H54 (cell line): ENCODE data around the gene PCA3.
A peak's percentile ranks its signal among the peaks of the same experiment; 100 is the strongest.

Experiments used
- DNase-seq: peaks from one replicate; pipeline ENCODE4 v3.0.0; 2011; ENCODE audit warnings: low spot score, mixed read lengths; ENCODE audit not compliant: insufficient read length
- FAIRE-seq: peaks from 3 replicates; lab custom pipeline; 2011; peaks lifted over from hg19 to GRCh38; lab: Jason Lieb, UNC
- POLR2A ChIP-seq: IDR thresholded peaks from 2 replicates; pipeline ENCODE4 v1.6.1; 2011; ENCODE audit warnings: low read depth, mild to moderate bottlenecking, low read length

Gene PCA3

DNA sequence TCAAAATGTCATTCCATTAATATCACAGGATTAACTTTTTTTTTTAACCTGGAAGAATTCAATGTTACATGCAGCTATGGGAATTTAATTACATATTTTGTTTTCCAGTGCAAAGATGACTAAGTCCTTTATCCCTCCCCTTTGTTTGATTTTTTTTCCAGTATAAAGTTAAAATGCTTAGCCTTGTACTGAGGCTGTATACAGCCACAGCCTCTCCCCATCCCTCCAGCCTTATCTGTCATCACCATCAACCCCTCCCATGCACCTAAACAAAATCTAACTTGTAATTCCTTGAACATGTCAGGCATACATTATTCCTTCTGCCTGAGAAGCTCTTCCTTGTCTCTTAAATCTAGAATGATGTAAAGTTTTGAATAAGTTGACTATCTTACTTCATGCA, 20.6 kb downstream of the PCA3 start:
- no peak for TF ChIP-seq POLR2A
- DNase-seq (no peak), FAIRE-seq (no peak)

DNA sequence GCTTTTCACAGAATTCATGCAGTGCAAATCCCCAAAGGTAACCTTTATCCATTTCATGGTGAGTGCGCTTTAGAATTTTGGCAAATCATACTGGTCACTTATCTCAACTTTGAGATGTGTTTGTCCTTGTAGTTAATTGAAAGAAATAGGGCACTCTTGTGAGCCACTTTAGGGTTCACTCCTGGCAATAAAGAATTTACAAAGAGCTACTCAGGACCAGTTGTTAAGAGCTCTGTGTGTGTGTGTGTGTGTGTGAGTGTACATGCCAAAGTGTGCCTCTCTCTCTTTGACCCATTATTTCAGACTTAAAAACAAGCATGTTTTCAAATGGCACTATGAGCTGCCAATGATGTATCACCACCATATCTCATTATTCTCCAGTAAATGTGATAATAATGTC, 21.3 kb downstream of the PCA3 start:
- DNase-seq (no peak), FAIRE-seq (no peak)
- TF ChIP-seq POLR2A, result no peak

DNA sequence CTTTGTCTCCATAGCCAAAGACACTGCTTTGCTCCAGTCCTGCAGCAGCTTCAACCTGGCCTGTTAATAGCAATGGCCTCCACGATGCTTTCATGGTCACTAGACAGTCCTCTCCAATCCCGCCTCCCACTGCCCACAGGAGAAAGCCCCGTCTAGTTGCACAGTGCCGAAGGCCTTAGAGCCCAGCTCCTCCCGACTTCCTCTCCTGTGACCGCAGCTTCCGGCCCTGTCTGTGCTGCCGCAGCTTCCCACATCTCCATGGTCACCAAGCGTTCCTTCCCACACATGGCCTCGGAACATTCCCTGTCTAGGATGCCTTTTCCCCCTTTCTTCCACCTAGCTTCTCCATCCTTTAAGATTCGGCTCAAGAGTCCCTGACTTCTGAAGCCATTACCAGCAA, 23.4 kb downstream of the PCA3 start:
- no peak for DNase-seq

DNA sequence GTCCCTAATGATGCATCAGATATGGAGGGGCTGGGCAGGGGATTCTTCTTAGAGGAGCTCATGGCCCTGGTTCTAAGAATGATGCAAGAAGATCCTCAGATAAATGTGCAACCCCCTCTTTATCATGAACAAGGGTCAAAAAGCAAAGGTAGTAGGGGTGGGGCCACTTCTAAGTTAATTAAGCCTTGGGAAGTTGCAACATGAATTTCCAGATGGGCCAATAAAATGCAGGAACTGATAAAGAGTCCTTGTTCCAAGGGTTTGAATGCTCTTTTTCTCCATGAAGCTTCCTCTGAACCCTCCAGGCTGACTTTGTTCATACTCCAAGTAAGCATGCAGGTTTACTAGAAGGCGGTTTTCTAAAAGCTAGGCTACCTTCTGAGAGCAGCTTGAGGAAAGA, 25.6 kb downstream of the PCA3 start:
- TF ChIP-seq POLR2A, result no peak
- FAIRE-seq (no peak), DNase-seq (no peak)

More for the DNA sequence above, 23.4 kb downstream of the PCA3 start:
- no peak for TF ChIP-seq POLR2A
- no peak for FAIRE-seq

DNA sequence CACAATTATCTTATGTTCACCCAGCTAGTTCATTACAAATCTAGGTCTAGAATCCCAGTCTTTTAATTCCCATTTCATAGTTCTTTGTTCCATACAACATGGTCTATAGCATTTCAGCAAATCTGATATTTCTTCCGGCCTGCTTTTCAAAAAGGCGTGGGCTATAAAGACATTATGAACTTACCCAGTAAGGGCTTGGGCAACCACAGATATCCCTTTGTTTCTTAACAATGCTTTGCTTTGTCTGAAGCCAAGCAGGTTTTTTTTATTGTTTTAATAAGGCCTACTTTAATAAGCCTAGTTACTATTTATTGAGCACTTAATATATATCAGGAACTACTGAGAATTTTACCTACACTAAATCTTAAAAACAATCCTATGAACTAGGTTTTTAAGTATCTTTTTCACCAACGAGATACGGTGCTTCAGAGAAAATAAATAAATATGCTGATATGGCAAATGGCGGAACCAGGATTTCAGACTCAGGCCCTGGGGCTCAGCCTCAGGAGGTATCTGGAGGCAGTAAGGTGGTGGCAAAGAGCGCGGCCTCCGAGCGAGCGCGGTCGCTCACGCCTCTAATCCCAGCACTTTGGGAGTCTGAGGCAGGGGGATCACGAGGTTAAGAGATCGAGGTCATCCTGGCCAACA, 29.7 kb downstream of the PCA3 start:
- TF ChIP-seq POLR2A, result no peak
- DNase-seq, result no peak
- FAIRE-seq, result no peak

DNA sequence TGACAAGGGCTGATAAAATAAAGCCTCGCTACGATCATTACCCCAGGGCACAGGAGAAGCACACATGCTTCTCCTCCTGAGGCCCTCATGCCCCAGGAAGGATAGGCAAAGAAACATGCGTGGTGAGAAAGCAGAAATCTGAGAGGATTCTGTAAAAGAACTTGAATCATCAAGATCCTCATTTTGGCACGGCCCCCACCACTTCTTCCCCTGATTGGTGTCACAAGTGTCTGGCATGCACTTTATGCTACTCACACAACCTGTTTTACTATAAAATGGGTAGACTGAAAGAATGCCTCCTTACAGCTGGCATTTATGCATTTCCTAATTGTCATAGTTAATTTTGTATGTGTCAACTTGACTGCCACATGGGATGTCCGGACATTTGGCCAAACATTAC, 32.1 kb downstream of the PCA3 start:
- no peak for TF ChIP-seq POLR2A
- no peak for FAIRE-seq
- DNase-seq, result no peak

DNA sequence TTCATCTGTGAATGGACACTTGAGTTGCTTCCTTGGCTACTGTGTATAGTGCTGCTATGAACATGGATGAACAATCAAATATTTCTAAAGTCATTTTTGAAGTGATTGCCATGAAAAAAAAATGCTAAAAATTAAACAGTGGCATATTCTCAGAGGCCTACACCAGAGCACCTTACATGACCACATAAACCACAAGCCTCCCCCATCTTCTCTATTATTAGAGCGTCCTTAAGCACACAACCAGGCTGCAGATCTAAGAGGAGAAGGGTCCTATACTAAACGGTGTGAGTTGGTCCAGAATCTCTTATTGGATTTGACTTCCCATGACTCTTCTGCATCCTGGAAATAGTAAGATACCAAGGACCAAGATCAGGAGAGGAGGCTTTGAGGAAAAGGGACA, 34.3 kb downstream of the PCA3 start:
- FAIRE-seq (peak; percentile 48), DNase-seq (no peak)
- TF ChIP-seq POLR2A, result no peak

DNA sequence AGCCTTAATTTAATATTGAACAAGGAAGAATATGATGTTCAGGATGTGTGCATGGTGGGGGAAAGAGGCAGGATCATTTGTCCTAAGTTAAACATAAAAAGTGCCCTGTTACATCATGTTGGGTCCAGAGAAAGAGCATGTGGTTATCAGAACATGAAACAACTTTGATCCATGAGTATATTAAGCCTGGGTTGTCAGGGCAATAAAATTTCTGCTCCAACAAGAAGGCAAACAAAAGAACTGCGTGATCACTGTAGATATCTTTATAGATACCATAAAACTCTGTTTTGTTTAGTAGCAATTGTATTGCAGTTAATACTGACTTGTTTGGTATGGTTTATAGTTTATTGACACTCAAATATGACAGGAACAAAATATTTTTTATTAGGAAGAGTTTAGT, 35.2 kb downstream of the PCA3 start:
- DNase-seq (no peak), FAIRE-seq (no peak)
- TF ChIP-seq POLR2A, result no peak

DNA sequence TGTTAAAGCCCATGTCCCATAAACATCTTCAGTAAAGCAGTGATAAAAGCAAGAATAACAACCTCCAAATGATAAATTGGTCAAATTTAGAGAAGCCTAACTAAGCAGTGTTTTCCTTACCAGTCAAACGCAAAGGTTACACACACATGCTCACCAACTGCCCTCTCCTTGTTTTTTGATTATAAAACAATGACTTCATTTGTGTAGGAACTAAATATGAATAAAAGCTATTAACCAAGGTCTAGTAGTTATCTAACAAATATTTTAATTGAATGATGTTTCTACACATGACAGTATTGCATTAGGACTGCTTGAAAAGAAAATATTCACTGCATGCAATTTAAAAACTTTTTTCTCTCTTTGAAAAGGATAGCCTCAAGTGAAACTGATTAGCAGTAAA, 36.7 kb downstream of the PCA3 start:
- DNase-seq (no peak), FAIRE-seq (no peak)
- TF ChIP-seq POLR2A, result no peak

DNA sequence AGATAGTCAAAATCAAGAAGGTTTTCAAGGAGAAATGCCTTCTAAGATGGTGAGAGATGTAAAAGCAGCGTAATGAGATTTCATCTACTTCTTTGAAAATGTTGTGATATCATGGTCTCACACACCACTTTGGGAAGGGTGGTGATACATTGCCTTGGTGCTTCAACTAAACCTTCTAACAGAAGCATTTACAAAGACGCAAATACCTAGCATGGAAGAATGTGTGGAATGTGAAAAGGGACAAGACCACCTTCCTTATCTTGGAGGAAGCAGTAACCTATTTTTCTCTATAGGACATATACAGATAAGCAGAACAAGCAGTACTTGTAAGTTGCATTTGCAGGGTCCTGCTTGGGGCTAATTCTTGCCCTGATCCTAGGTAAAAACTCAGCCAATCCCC, 38.8 kb downstream of the PCA3 start:
- DNase-seq, result no peak
- no peak for TF ChIP-seq POLR2A
- FAIRE-seq, result no peak

DNA sequence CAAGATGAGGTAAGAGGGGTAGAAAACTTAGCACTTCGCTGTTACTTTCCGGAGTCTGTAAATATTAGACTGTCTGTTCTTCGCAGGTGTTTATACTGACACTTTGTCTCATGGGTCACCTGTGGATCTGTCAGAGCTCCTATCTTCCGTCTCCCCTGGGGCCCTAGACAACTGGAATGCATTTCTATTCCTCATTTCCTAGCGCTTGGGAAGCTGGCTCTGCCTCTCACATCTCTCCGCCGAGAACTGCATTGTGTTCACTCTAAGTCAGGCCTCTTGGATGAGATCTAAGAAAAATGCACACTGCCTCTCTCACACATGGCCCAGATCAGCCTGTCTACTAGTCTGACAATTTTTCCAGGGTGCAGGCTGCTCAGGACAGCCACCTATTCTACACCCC, 39.5 kb downstream of the PCA3 start:
- DNase-seq, result no peak
- FAIRE-seq, result no peak
- TF ChIP-seq POLR2A, result no peak

DNA sequence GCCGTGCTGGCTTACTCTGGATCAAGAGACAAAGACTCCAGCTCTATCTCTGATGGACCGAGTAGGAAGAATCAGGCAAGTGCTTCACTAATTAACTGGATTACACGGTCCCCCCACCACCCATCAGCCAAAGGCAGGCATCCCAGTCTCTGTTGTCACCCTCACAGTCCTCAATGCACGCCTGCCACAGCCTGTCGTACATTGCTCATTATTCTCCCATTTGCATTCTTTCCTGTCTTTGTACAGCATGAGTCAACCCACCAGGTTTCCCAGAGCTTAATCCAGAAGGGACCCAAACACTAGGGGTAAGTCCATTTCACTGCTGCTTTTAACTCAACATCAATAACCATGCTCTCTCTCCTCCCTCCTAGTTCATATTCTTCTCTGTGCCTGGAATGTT, 44.4 kb downstream of the PCA3 start:
- FAIRE-seq (no peak), DNase-seq (no peak)
- no peak for TF ChIP-seq POLR2A

DNA sequence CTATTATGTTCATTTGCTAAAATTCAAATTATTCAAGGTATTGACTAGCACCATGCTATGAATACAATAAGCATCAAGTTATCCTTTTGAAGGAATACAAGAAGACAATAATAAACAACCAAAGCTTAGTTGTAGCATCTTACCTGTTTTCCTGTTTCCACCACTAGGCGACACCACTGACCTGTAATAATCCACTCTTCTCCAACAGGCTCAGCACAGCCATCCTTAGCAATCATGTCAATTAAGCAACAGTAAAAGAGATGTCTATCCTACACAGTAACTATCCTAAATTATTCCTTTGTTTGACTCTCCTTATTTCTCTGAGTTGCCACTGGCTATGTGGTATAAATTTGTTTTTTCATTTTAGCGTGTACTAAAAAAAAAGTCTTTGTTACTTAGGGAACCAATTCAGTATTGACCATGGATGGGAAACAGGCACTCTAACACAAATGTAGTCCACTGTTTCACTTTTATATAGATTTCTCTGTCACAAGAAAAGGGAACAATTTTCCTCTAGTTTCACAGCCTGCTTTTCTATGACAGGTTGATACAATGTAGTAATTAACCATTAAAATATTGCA, 46.2 kb downstream of the PCA3 start:
- no peak for TF ChIP-seq POLR2A
- peak; percentile 98 for FAIRE-seq
- DNase-seq, result no peak

DNA sequence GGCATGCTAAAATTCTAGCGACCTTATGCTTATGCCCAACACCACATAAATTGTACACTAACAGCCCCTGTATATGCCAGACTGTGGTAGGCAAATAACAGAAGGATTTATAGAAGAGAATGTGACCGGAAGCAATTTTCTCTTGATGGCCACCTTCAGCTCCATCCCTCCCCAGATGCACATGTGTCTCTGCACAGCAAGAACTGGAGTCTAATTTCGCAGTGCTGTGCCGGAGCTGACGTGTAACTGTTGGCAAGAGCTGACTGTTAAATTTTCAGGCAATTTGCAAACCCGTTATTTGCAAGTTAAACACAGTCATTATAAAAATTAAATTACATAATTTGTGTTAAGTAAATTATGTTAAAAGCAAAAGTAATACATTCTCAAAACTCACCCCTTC, 48.4 kb downstream of the PCA3 start:
- DNase-seq (no peak), FAIRE-seq (no peak)
- TF ChIP-seq POLR2A, result no peak

DNA sequence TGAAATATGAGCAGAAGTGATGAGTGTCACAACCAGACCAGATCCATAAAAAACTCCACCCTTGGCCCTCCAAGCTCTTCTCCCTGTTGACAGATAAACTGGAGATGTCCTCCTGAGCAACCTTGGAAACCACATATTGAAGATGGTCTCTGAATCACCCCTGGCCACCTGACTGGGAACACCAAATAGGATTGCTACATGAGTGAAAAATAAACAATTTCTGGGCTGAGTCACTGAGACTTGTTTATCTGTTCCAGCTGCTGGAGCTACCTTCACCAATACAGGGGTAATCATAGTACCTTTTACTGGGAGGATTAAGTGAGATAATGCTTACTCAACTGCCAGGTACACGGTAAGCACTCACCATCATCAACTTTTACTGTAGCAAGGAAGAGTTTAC, 53.3 kb downstream of the PCA3 start:
- peak; percentile 87 for FAIRE-seq
- TF ChIP-seq POLR2A, result no peak

More for the DNA sequence above, 53.3 kb downstream of the PCA3 start:
- peak; percentile 17 for DNase-seq
